Gastroesophageal sphincter (tissue), 3 donors: ENCODE results near the gene ZKSCAN8.

ENCODE experiments used
- CTCF ChIP-seq, 4 experiments: fragments of 200-600 bp in 2 of 4; fragments of 450-650 bp in 2 of 4; sonication (generic) in 1 of 4; IDR thresholded peaks; one replicate each; pipeline ENCODE4 v1.5.1; 2017 to 2019; ENCODE audit warnings: antibody characterized with exemption in 4 of 4, mild to moderate bottlenecking in 2 of 4, moderate library complexity in 2 of 4
- POLR2AphosphoS5 ChIP-seq: sonication (generic); formaldehyde crosslinking; IDR thresholded peaks from one replicate; pipeline ENCODE4 v1.6.1; 2017; ENCODE audit warnings: antibody characterized with exemption

GRCh38 chr6:28154357-28154756 is 12.7 kb downstream of the ZKSCAN8 start:
- TF ChIP-seq CTCF (IDR thresholded peaks at IDR 0.05) (no peak), POLR2AphosphoS5 (no peak)
